Measurements from ENCODE around the gene TCIRG1. TPM values are rescaled to one million over a fixed set of nuclear protein-coding genes. Genes with fewer than 3 reads are reported as not detected.

TCIRG1 gene
- total RNA-seq, 1 donor from 2014 or later: 152 TPM

GRCh38 chr11:68030318-68031143 lies 8.3 kb upstream of the TCIRG1 start, which contains the start of gene NDUFS8:
Gene NDUFS8 (plus strand): TSS chr11:68030681. CDS start chr11:68032152, 1,471 bp downstream.
- DNase-seq (ENCODE audit: low spot score): peak; percentile 96
- H3K9me3 Mint-ChIP-seq: no peaks in the 10 kb centered on the region
- intact Hi-C loops (cut with micrococcal nuclease): loop anchor here (1.0 kb wide), 7 partner anchors 9 to 522 kb away; partner anchors contain the start of genes CDK2AP2, CHKA, TCIRG1 and UNC93B1
- no peaks in the 10 kb centered on the region for H3K36me3 Mint-ChIP-seq (ENCODE audit: low read depth)
- peak within 1 kb of the TSS; percentile 92 for H3K4me3 Mint-ChIP-seq
- peak within 1 kb of the TSS; percentile 82 for H3K27ac Mint-ChIP-seq
- H3K27me3 Mint-ChIP-seq (ENCODE audit: insufficient read depth): peaks cover 1% of the 10 kb centered on the region
- peaks cover 20% of the 10 kb centered on the region for H3K4me1 Mint-ChIP-seq (ENCODE audit: low read depth)

GRCh38 chr11:68031144-68031464 lies 7.7 kb upstream of the TCIRG1 start:
- DNase-seq (ENCODE audit: low spot score): no peak
- intact Hi-C loops (cut with micrococcal nuclease): no loop called here
- Mint-ChIP-seq H3K4me1 (ENCODE audit: low read depth) (peaks cover 20% of the 10 kb centered on the region), H3K27ac (peak overlapping the region; percentile 82), H3K27me3 (ENCODE audit: insufficient read depth) (no peaks in the 10 kb centered on the region), H3K36me3 (ENCODE audit: low read depth) (no peaks in the 10 kb centered on the region), H3K9me3 (no peaks in the 10 kb centered on the region), H3K4me3 (peak overlapping the region; percentile 92)

- peaks cover 24% of the 10 kb centered on the region for H3K4me1 Mint-ChIP-seq (ENCODE audit: low read depth)
- no peak for DNase-seq (ENCODE audit: low spot score)
- peak overlapping the region; percentile 92 for H3K4me3 Mint-ChIP-seq
- H3K27ac Mint-ChIP-seq: no peak overlapping the region
- intact Hi-C loops (cut with micrococcal nuclease): no loop called here
- H3K9me3 Mint-ChIP-seq: no peaks in the 10 kb centered on the region
- H3K36me3 Mint-ChIP-seq (ENCODE audit: low read depth): peaks cover 2% of the 10 kb centered on the region
- no peaks in the 10 kb centered on the region for H3K27me3 Mint-ChIP-seq (ENCODE audit: insufficient read depth)
Measured at GRCh38 chr11:68032003-68032402, 6.8 kb upstream of the TCIRG1 start.

GRCh38 chr11:68032997-68033707 lies 5.7 kb upstream of the TCIRG1 start:
- no peak for DNase-seq (ENCODE audit: low spot score)
- intact Hi-C loops (cut with micrococcal nuclease): no loop called here
- peaks cover 2% of the 10 kb centered on the region for H3K36me3 Mint-ChIP-seq (ENCODE audit: low read depth)
- peak overlapping the region; percentile 33 for H3K4me3 Mint-ChIP-seq
- H3K9me3 Mint-ChIP-seq: no peaks in the 10 kb centered on the region
- H3K4me1 Mint-ChIP-seq (ENCODE audit: low read depth): peaks cover 30% of the 10 kb centered on the region
- H3K27me3 Mint-ChIP-seq (ENCODE audit: insufficient read depth): no peaks in the 10 kb centered on the region
- no peak overlapping the region for H3K27ac Mint-ChIP-seq

GRCh38 chr11:68033708-68034045 lies 5.1 kb upstream of the TCIRG1 start:
- Mint-ChIP-seq H3K36me3 (ENCODE audit: low read depth) (peaks cover 2% of the 10 kb centered on the region), H3K27me3 (ENCODE audit: insufficient read depth) (no peaks in the 10 kb centered on the region), H3K27ac (no peak overlapping the region), H3K4me3 (peak overlapping the region; percentile 33), H3K4me1 (ENCODE audit: low read depth) (peaks cover 29% of the 10 kb centered on the region), H3K9me3 (no peaks in the 10 kb centered on the region)
- intact Hi-C loops (cut with micrococcal nuclease): no loop called here
- DNase-seq (ENCODE audit: low spot score): no peak

GRCh38 chr11:68035266-68035876 lies 3.5 kb upstream of the TCIRG1 start:
- peak overlapping the region; percentile 7 for H3K4me3 Mint-ChIP-seq
- peaks cover 18% of the 10 kb centered on the region for H3K4me1 Mint-ChIP-seq (ENCODE audit: low read depth)
- H3K27me3 Mint-ChIP-seq (ENCODE audit: insufficient read depth): no peaks in the 10 kb centered on the region
- no peak for DNase-seq (ENCODE audit: low spot score)
- H3K9me3 Mint-ChIP-seq: no peaks in the 10 kb centered on the region
- H3K36me3 Mint-ChIP-seq (ENCODE audit: low read depth): peaks cover 2% of the 10 kb centered on the region
- H3K27ac Mint-ChIP-seq: no peak overlapping the region
- intact Hi-C loops (cut with micrococcal nuclease): no loop called here

GRCh38 chr11:68036141-68036716 lies 2.6 kb upstream of the TCIRG1 start:
- intact Hi-C loops (cut with micrococcal nuclease): no loop called here
- Mint-ChIP-seq H3K27ac (no peak overlapping the region), H3K36me3 (ENCODE audit: low read depth) (peaks cover 2% of the 10 kb centered on the region), H3K4me1 (ENCODE audit: low read depth) (peaks cover 18% of the 10 kb centered on the region), H3K27me3 (ENCODE audit: insufficient read depth) (no peaks in the 10 kb centered on the region), H3K9me3 (no peaks in the 10 kb centered on the region), H3K4me3 (no peak overlapping the region)
- DNase-seq (ENCODE audit: low spot score): no peak

- peaks cover 4% of the 10 kb centered on the region for H3K36me3 Mint-ChIP-seq (ENCODE audit: low read depth)
- intact Hi-C loops (cut with micrococcal nuclease): no loop called here
- H3K4me3 Mint-ChIP-seq: peak overlapping the region; percentile 63
- H3K27ac Mint-ChIP-seq: peak overlapping the region; percentile 71
- peaks cover 12% of the 10 kb centered on the region for H3K4me1 Mint-ChIP-seq (ENCODE audit: low read depth)
- H3K9me3 Mint-ChIP-seq: no peaks in the 10 kb centered on the region
- no peak for DNase-seq (ENCODE audit: low spot score)
- no peaks in the 10 kb centered on the region for H3K27me3 Mint-ChIP-seq (ENCODE audit: insufficient read depth)
Measured at GRCh38 chr11:68036717-68037239, 2.0 kb upstream of the TCIRG1 start.

- H3K4me3 Mint-ChIP-seq: peak overlapping the region; percentile 63
- H3K9me3 Mint-ChIP-seq: no peaks in the 10 kb centered on the region
- H3K27me3 Mint-ChIP-seq (ENCODE audit: insufficient read depth): no peaks in the 10 kb centered on the region
- DNase-seq (ENCODE audit: low spot score): no peak
- H3K4me1 Mint-ChIP-seq (ENCODE audit: low read depth): peaks cover 11% of the 10 kb centered on the region
- intact Hi-C loops (cut with micrococcal nuclease): loop anchor here (2.0 kb wide), 1 partner anchor 83 kb away; the partner anchor contains the start of gene CHKA
- H3K36me3 Mint-ChIP-seq (ENCODE audit: low read depth): peaks cover 4% of the 10 kb centered on the region
- H3K27ac Mint-ChIP-seq: peak overlapping the region; percentile 71
Measured at GRCh38 chr11:68037411-68038225, 1.2 kb upstream of the TCIRG1 start.

GRCh38 chr11:68038226-68038717 lies 553 bp upstream of the TCIRG1 start:
- intact Hi-C loops (cut with micrococcal nuclease): loop anchor here (2.0 kb wide), 1 partner anchor 83 kb away; the partner anchor contains the start of gene CHKA
- DNase-seq (ENCODE audit: low spot score): no peak
- H3K27me3 Mint-ChIP-seq (ENCODE audit: insufficient read depth): no peaks in the 10 kb centered on the region
- no peaks in the 10 kb centered on the region for H3K9me3 Mint-ChIP-seq
- peaks cover 4% of the 10 kb centered on the region for H3K36me3 Mint-ChIP-seq (ENCODE audit: low read depth)
- peaks cover 11% of the 10 kb centered on the region for H3K4me1 Mint-ChIP-seq (ENCODE audit: low read depth)
- peak overlapping the region; percentile 93 for H3K4me3 Mint-ChIP-seq
- no peak overlapping the region for H3K27ac Mint-ChIP-seq

- Mint-ChIP-seq H3K9me3 (no peaks in the 10 kb centered on the region), H3K27me3 (ENCODE audit: insufficient read depth) (no peaks in the 10 kb centered on the region), H3K36me3 (ENCODE audit: low read depth) (peaks cover 4% of the 10 kb centered on the region), H3K4me1 (ENCODE audit: low read depth) (peaks cover 11% of the 10 kb centered on the region), H3K4me3 (peak overlapping the region; percentile 93), H3K27ac (peak overlapping the region; percentile 94)
- intact Hi-C loops (cut with micrococcal nuclease): loop anchor here (1.0 to 2.0 kb wide), 3 partner anchors 9 to 81 kb away; partner anchors contain the start of genes CHKA, NDUFS8 and UNC93B1
- no peak for DNase-seq (ENCODE audit: low spot score)
Measured at GRCh38 chr11:68039526-68040086, 781 bp downstream of the TCIRG1 start.

Measured in activated T-helper 1 cell treated with anti-CD3 and anti-CD28 coated beads, Interleukin-12 subunit alpha, Interleukin-12 subunit beta, Interleukin-2, Interleukin-4 antibody, amounts not matched to agents 30 ng/mL and 10 ng/mL and 1 ng/mL, durations not matched to agents 14 hours and 24 hours and 36 hours (primary cell).